ENCODE results near the gene TNFRSF21.

Gene TNFRSF21

GRCh38 chr6:47309291-47310130 lies at the start of gene TNFRSF21:
Gene TNFRSF21 (minus strand): TSS chr6:47309905. CDS start chr6:47309511, 394 bp downstream.
- H3K36me3 ChIP-seq (ENCODE audit: control insufficient read depth, insufficient read depth, low read length), result no peaks in the 10 kb centered on the region
- peak within 1 kb of the TSS; percentile 93 for H3K4me3 ChIP-seq (ENCODE audit: low read length)
- DNase-seq (ENCODE audit: low read depth, low spot score), result peak; percentile 87
- no peak within 1 kb of the TSS for H3K27ac ChIP-seq (ENCODE audit: low read length)
- H3K4me1 ChIP-seq (ENCODE audit: control insufficient read depth, insufficient read depth, low read length), result peaks cover 6% of the 10 kb centered on the region
- no peaks in the 10 kb centered on the region for H3K27me3 ChIP-seq (ENCODE audit: control insufficient read depth, insufficient read depth, low read length)
- WGBS (ENCODE audit: insufficient coverage, insufficient read length), result no CpG with 5 or more reads among the region's 86 CpGs
- no peaks in the 10 kb centered on the region for H3K9me3 ChIP-seq (ENCODE audit: control insufficient read depth, insufficient read depth, low read length)

GRCh38 chr6:47358440-47359225 lies 48.9 kb upstream of the TNFRSF21 start:
- H3K4me3 ChIP-seq (ENCODE audit: low read length), result no peak overlapping the region
- WGBS (ENCODE audit: insufficient coverage, insufficient read length), result no CpG with 5 or more reads among the region's 6 CpGs
- no peaks in the 10 kb centered on the region for H3K27me3 ChIP-seq (ENCODE audit: control insufficient read depth, insufficient read depth, low read length)
- H3K36me3 ChIP-seq (ENCODE audit: control insufficient read depth, insufficient read depth, low read length), result no peaks in the 10 kb centered on the region
- DNase-seq (ENCODE audit: low read depth, low spot score), result no peak
- H3K27ac ChIP-seq (ENCODE audit: low read length), result no peak overlapping the region
- H3K4me1 ChIP-seq (ENCODE audit: control insufficient read depth, insufficient read depth, low read length), result peaks cover 3% of the 10 kb centered on the region
- H3K9me3 ChIP-seq (ENCODE audit: control insufficient read depth, insufficient read depth, low read length), result no peaks in the 10 kb centered on the region

GRCh38 chr6:47357827-47358226 lies 48.1 kb upstream of the TNFRSF21 start:
- no peak for DNase-seq (ENCODE audit: low read depth, low spot score)
- Histone ChIP-seq H3K9me3 (ENCODE audit: control insufficient read depth, insufficient read depth, low read length) (no peaks in the 10 kb centered on the region), H3K4me1 (ENCODE audit: control insufficient read depth, insufficient read depth, low read length) (peaks cover 3% of the 10 kb centered on the region), H3K36me3 (ENCODE audit: control insufficient read depth, insufficient read depth, low read length) (no peaks in the 10 kb centered on the region), H3K27ac (ENCODE audit: low read length) (no peak overlapping the region), H3K4me3 (ENCODE audit: low read length) (no peak overlapping the region), H3K27me3 (ENCODE audit: control insufficient read depth, insufficient read depth, low read length) (no peaks in the 10 kb centered on the region)
- no CpG with 5 or more reads among the region's 2 CpGs for WGBS (ENCODE audit: insufficient coverage, insufficient read length)

- Histone ChIP-seq H3K27ac (ENCODE audit: low read length) (no peak overlapping the region), H3K36me3 (ENCODE audit: control insufficient read depth, insufficient read depth, low read length) (no peaks in the 10 kb centered on the region), H3K9me3 (ENCODE audit: control insufficient read depth, insufficient read depth, low read length) (no peaks in the 10 kb centered on the region), H3K4me3 (ENCODE audit: low read length) (no peak overlapping the region), H3K4me1 (ENCODE audit: control insufficient read depth, insufficient read depth, low read length) (peaks cover 3% of the 10 kb centered on the region), H3K27me3 (ENCODE audit: control insufficient read depth, insufficient read depth, low read length) (no peaks in the 10 kb centered on the region)
- DNase-seq (ENCODE audit: low read depth, low spot score), result no peak
Observed at GRCh38 chr6:47355496-47355895, 45.8 kb upstream of the TNFRSF21 start.

GRCh38 chr6:47353871-47354270 lies 44.2 kb upstream of the TNFRSF21 start:
- H3K27ac ChIP-seq (ENCODE audit: low read length), result no peak overlapping the region
- H3K4me3 ChIP-seq (ENCODE audit: low read length), result no peak overlapping the region
- H3K27me3 ChIP-seq (ENCODE audit: control insufficient read depth, insufficient read depth, low read length), result no peaks in the 10 kb centered on the region
- H3K4me1 ChIP-seq (ENCODE audit: control insufficient read depth, insufficient read depth, low read length), result peaks cover 3% of the 10 kb centered on the region
- no peaks in the 10 kb centered on the region for H3K9me3 ChIP-seq (ENCODE audit: control insufficient read depth, insufficient read depth, low read length)
- WGBS (ENCODE audit: insufficient coverage, insufficient read length), result no CpG with 5 or more reads among the region's 1 CpG
- DNase-seq (ENCODE audit: low read depth, low spot score), result no peak
- no peaks in the 10 kb centered on the region for H3K36me3 ChIP-seq (ENCODE audit: control insufficient read depth, insufficient read depth, low read length)

- H3K4me1 ChIP-seq (ENCODE audit: control insufficient read depth, insufficient read depth, low read length), result no peaks in the 10 kb centered on the region
- no peak overlapping the region for H3K27ac ChIP-seq (ENCODE audit: low read length)
- no peaks in the 10 kb centered on the region for H3K36me3 ChIP-seq (ENCODE audit: control insufficient read depth, insufficient read depth, low read length)
- no peaks in the 10 kb centered on the region for H3K9me3 ChIP-seq (ENCODE audit: control insufficient read depth, insufficient read depth, low read length)
- WGBS (ENCODE audit: insufficient coverage, insufficient read length), result no CpG with 5 or more reads among the region's 2 CpGs
- no peak overlapping the region for H3K4me3 ChIP-seq (ENCODE audit: low read length)
- H3K27me3 ChIP-seq (ENCODE audit: control insufficient read depth, insufficient read depth, low read length), result no peaks in the 10 kb centered on the region
- DNase-seq (ENCODE audit: low read depth, low spot score), result no peak
Observed at GRCh38 chr6:47352966-47353365, 43.3 kb upstream of the TNFRSF21 start.

- no peaks in the 10 kb centered on the region for H3K27me3 ChIP-seq (ENCODE audit: control insufficient read depth, insufficient read depth, low read length)
- WGBS (ENCODE audit: insufficient coverage, insufficient read length), result no CpG with 5 or more reads among the region's 5 CpGs
- H3K4me3 ChIP-seq (ENCODE audit: low read length), result no peak overlapping the region
- no peak overlapping the region for H3K27ac ChIP-seq (ENCODE audit: low read length)
- H3K4me1 ChIP-seq (ENCODE audit: control insufficient read depth, insufficient read depth, low read length), result no peaks in the 10 kb centered on the region
- no peaks in the 10 kb centered on the region for H3K36me3 ChIP-seq (ENCODE audit: control insufficient read depth, insufficient read depth, low read length)
- no peaks in the 10 kb centered on the region for H3K9me3 ChIP-seq (ENCODE audit: control insufficient read depth, insufficient read depth, low read length)
- no peak for DNase-seq (ENCODE audit: low read depth, low spot score)
Observed at GRCh38 chr6:47352194-47352920, 42.7 kb upstream of the TNFRSF21 start.

GRCh38 chr6:47351621-47352020 lies 41.9 kb upstream of the TNFRSF21 start:
- H3K27ac ChIP-seq (ENCODE audit: low read length), result no peak overlapping the region
- H3K4me3 ChIP-seq (ENCODE audit: low read length), result no peak overlapping the region
- H3K36me3 ChIP-seq (ENCODE audit: control insufficient read depth, insufficient read depth, low read length), result no peaks in the 10 kb centered on the region
- no peaks in the 10 kb centered on the region for H3K4me1 ChIP-seq (ENCODE audit: control insufficient read depth, insufficient read depth, low read length)
- no peaks in the 10 kb centered on the region for H3K9me3 ChIP-seq (ENCODE audit: control insufficient read depth, insufficient read depth, low read length)
- H3K27me3 ChIP-seq (ENCODE audit: control insufficient read depth, insufficient read depth, low read length), result no peaks in the 10 kb centered on the region
- no peak for DNase-seq (ENCODE audit: low read depth, low spot score)

GRCh38 chr6:47349931-47350330 lies 40.2 kb upstream of the TNFRSF21 start:
- H3K36me3 ChIP-seq (ENCODE audit: control insufficient read depth, insufficient read depth, low read length), result no peaks in the 10 kb centered on the region
- H3K4me3 ChIP-seq (ENCODE audit: low read length), result no peak overlapping the region
- no peak overlapping the region for H3K27ac ChIP-seq (ENCODE audit: low read length)
- no CpG with 5 or more reads among the region's 2 CpGs for WGBS (ENCODE audit: insufficient coverage, insufficient read length)
- H3K4me1 ChIP-seq (ENCODE audit: control insufficient read depth, insufficient read depth, low read length), result no peaks in the 10 kb centered on the region
- no peaks in the 10 kb centered on the region for H3K9me3 ChIP-seq (ENCODE audit: control insufficient read depth, insufficient read depth, low read length)
- no peak for DNase-seq (ENCODE audit: low read depth, low spot score)
- no peaks in the 10 kb centered on the region for H3K27me3 ChIP-seq (ENCODE audit: control insufficient read depth, insufficient read depth, low read length)

- WGBS (ENCODE audit: insufficient coverage, insufficient read length), result no CpG with 5 or more reads among the region's 5 CpGs
- H3K27me3 ChIP-seq (ENCODE audit: control insufficient read depth, insufficient read depth, low read length), result no peaks in the 10 kb centered on the region
- no peaks in the 10 kb centered on the region for H3K9me3 ChIP-seq (ENCODE audit: control insufficient read depth, insufficient read depth, low read length)
- no peaks in the 10 kb centered on the region for H3K4me1 ChIP-seq (ENCODE audit: control insufficient read depth, insufficient read depth, low read length)
- no peak overlapping the region for H3K4me3 ChIP-seq (ENCODE audit: low read length)
- no peak overlapping the region for H3K27ac ChIP-seq (ENCODE audit: low read length)
- DNase-seq (ENCODE audit: low read depth, low spot score), result no peak
- no peaks in the 10 kb centered on the region for H3K36me3 ChIP-seq (ENCODE audit: control insufficient read depth, insufficient read depth, low read length)
Observed at GRCh38 chr6:47348316-47348863, 38.7 kb upstream of the TNFRSF21 start.

Measured in iPS DF 6.9 (cell line).